K562 (cell line): ENCODE data around the gene COASY. TPM values are rescaled to one million over a fixed set of nuclear protein-coding genes. Genes with fewer than 3 reads are reported as not detected.
A peak's percentile ranks its signal among the peaks of the same experiment; 100 is the strongest.

Experiments
- E2F3 ChIP-seq: fragments of 250-450 bp; sonication (Bioruptor Pico); IDR thresholded peaks from 2 replicates; pipeline ENCODE4 v1.4.0; 2020; ENCODE audit warnings: mild to moderate bottlenecking
- KLF16 ChIP-seq: IDR thresholded peaks from 2 replicates; pipeline ENCODE4 v1.6.1; 2016; ENCODE audit warnings: antibody characterized with exemption
- TFAM ChIP-seq: fragments of 250-450 bp; sonication (Bioruptor Pico); conservative IDR thresholded peaks from 2 replicates; pipeline ENCODE4 v1.5.0; 2021; ENCODE audit warnings: mild to moderate bottlenecking, moderate library complexity
- ZBTB1 ChIP-seq: sonication (generic); formaldehyde crosslinking; IDR thresholded peaks from 2 replicates; pipeline ENCODE4 v1.8.1; 2023; ENCODE audit warnings: missing genetic modification reagents, low read depth, mild to moderate bottlenecking, borderline replicate concordance
- ZNF174 ChIP-seq: fragments of 250-450 bp; sonication (Bioruptor Pico); IDR thresholded peaks from 2 replicates; pipeline ENCODE4 v1.4.0; 2020; ENCODE audit warnings: mild to moderate bottlenecking
- ZNF253 ChIP-seq: fragments of 250-450 bp; sonication (Bioruptor Pico); conservative IDR thresholded peaks from 2 replicates; pipeline ENCODE4 v1.6.1; 2021; ENCODE audit warnings: mild to moderate bottlenecking
- ZNF431 ChIP-seq: sonication (generic); formaldehyde crosslinking; IDR thresholded peaks from 2 replicates; pipeline ENCODE4 v1.8.0; 2022; ENCODE audit warnings: mild to moderate bottlenecking, missing genetic modification reagents
- ZNF57 ChIP-seq: fragments of 450-650 bp; formaldehyde crosslinking; IDR thresholded peaks from 2 replicates; pipeline ENCODE4 v1.4.0; 2020; ENCODE audit warnings: mild to moderate bottlenecking, moderate library complexity
- polyA plus RNA-seq, 8 experiments: library from polyadenylated mRNA; depleted of rRNA in 4 of 8; stranded (reverse) in 5 of 8; unstranded in 3 of 8; fragments of >200 nt; fragmentation: Nextera tagmentation in 2 of 8; fragmentation: Illumina TruSeq in 1 of 8; extraction: Ambion mirVana in 2 of 8; extraction: Trizol in 1 of 8; gene quantifications; 2 replicates each; pipeline versions ENCODE4 v1.2.1 to v1.2.3, GENCODE V29; 2011 to 2014; ENCODE audit warnings: inconsistent platforms in 1 of 8, missing spikeins in 1 of 8
- total RNA-seq, 7 experiments: library from RNA; depleted of rRNA in 6 of 7; stranded (reverse); fragments of >200 nt in 6 of 7; fragmentation: Illumina TruSeq in 2 of 7; extraction: Trizol in 2 of 7; gene quantifications; 2 replicates each; pipeline versions ENCODE4 v1.2.1 to v1.2.3, GENCODE V29; 2011 to 2021; ENCODE audit warnings: low replicate concordance in 1 of 7
- TF ChIP-seq, protein P1 (sequence below): fragments of 450-650 bp; IDR thresholded peaks from 2 replicates; pipeline ENCODE4 v1.6.1; 2016; ENCODE audit warnings: mild to moderate bottlenecking, moderate library complexity
- TF ChIP-seq, protein P2 (sequence below): fragments of 250-450 bp; sonication (Bioruptor Pico); IDR thresholded peaks from 2 replicates; pipeline ENCODE4 v1.8.0; 2022; ENCODE audit warnings: inconsistent platforms, mild to moderate bottlenecking, moderate library complexity, borderline replicate concordance
- TF ChIP-seq, protein P3 (sequence below): fragments of 450-650 bp; formaldehyde crosslinking; conservative IDR thresholded peaks from 2 replicates; pipeline ENCODE4 v1.4.0; 2022; ENCODE audit warnings: mild to moderate bottlenecking, missing genetic modification characterization

COASY gene
- total and polyA plus RNA-seq, 9 of the 15 experiments (the other 6 are each of a cell fraction or from before 2014, with no cell fraction given) = 25.4 to 175 (median 62.3) TPM

DNA sequence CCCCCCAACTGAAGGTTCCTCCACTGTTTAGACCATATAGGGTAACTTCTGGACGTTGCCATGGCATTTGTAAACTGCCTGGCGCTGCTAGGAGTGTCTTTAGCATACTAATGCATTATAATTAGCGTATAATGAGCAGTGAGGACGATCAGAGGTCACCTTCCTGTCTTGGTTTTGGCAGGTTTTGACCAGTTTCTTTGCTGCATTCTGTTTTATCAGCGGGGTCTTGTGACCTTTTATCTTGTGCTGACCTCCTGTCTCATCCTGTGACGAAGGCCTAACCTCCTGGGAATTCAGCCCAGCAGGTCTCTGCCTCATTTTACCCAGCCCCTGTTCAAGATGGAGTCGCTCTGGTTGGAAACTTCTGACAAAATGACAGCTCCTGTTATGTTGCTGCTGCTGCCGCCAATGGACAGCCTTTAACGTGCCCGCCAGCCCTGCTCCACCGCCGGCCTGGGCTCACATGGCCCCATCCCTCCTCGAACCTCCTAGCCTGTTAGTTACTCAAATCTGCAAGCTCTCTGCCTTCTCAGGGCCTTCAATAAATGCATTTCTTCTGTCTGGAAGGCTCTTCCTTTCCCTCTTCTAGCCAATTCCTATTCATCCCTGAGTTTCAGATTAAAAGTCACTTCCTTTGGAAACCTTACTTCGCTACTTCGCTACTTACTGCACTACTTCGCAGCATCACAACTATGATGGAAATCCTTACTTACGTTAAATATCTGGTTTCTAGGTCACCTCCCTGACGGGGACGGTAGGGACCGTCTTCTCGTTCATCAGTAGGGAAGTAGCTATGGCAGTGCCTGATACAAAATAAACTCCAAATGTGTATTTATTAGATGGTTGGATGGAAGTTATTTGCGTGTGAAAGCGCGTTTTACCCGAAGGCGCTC is 26.5 kb upstream of the COASY start (continued):
- TF ChIP-seq, protein P1, sequence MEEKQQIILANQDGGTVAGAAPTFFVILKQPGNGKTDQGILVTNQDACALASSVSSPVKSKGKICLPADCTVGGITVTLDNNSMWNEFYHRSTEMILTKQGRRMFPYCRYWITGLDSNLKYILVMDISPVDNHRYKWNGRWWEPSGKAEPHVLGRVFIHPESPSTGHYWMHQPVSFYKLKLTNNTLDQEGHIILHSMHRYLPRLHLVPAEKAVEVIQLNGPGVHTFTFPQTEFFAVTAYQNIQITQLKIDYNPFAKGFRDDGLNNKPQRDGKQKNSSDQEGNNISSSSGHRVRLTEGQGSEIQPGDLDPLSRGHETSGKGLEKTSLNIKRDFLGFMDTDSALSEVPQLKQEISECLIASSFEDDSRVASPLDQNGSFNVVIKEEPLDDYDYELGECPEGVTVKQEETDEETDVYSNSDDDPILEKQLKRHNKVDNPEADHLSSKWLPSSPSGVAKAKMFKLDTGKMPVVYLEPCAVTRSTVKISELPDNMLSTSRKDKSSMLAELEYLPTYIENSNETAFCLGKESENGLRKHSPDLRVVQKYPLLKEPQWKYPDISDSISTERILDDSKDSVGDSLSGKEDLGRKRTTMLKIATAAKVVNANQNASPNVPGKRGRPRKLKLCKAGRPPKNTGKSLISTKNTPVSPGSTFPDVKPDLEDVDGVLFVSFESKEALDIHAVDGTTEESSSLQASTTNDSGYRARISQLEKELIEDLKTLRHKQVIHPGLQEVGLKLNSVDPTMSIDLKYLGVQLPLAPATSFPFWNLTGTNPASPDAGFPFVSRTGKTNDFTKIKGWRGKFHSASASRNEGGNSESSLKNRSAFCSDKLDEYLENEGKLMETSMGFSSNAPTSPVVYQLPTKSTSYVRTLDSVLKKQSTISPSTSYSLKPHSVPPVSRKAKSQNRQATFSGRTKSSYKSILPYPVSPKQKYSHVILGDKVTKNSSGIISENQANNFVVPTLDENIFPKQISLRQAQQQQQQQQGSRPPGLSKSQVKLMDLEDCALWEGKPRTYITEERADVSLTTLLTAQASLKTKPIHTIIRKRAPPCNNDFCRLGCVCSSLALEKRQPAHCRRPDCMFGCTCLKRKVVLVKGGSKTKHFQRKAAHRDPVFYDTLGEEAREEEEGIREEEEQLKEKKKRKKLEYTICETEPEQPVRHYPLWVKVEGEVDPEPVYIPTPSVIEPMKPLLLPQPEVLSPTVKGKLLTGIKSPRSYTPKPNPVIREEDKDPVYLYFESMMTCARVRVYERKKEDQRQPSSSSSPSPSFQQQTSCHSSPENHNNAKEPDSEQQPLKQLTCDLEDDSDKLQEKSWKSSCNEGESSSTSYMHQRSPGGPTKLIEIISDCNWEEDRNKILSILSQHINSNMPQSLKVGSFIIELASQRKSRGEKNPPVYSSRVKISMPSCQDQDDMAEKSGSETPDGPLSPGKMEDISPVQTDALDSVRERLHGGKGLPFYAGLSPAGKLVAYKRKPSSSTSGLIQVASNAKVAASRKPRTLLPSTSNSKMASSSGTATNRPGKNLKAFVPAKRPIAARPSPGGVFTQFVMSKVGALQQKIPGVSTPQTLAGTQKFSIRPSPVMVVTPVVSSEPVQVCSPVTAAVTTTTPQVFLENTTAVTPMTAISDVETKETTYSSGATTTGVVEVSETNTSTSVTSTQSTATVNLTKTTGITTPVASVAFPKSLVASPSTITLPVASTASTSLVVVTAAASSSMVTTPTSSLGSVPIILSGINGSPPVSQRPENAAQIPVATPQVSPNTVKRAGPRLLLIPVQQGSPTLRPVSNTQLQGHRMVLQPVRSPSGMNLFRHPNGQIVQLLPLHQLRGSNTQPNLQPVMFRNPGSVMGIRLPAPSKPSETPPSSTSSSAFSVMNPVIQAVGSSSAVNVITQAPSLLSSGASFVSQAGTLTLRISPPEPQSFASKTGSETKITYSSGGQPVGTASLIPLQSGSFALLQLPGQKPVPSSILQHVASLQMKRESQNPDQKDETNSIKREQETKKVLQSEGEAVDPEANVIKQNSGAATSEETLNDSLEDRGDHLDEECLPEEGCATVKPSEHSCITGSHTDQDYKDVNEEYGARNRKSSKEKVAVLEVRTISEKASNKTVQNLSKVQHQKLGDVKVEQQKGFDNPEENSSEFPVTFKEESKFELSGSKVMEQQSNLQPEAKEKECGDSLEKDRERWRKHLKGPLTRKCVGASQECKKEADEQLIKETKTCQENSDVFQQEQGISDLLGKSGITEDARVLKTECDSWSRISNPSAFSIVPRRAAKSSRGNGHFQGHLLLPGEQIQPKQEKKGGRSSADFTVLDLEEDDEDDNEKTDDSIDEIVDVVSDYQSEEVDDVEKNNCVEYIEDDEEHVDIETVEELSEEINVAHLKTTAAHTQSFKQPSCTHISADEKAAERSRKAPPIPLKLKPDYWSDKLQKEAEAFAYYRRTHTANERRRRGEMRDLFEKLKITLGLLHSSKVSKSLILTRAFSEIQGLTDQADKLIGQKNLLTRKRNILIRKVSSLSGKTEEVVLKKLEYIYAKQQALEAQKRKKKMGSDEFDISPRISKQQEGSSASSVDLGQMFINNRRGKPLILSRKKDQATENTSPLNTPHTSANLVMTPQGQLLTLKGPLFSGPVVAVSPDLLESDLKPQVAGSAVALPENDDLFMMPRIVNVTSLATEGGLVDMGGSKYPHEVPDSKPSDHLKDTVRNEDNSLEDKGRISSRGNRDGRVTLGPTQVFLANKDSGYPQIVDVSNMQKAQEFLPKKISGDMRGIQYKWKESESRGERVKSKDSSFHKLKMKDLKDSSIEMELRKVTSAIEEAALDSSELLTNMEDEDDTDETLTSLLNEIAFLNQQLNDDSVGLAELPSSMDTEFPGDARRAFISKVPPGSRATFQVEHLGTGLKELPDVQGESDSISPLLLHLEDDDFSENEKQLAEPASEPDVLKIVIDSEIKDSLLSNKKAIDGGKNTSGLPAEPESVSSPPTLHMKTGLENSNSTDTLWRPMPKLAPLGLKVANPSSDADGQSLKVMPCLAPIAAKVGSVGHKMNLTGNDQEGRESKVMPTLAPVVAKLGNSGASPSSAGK = no peak; the same call in 1 of the 2 replicates
- TF ChIP-seq ZNF57 (peak; percentile 74; the same call in 1 of the 2 replicates), ZNF253 (CRISPR knock-in tag) (no peak), ZNF174 (peak; percentile 81; the same call in 1 of the 2 replicates), KLF16 (peak; percentile 19; the same call in 1 of the 2 replicates), ZNF431 (no peak), E2F3 (CRISPR knock-in tag) (peak; percentile 95), TFAM (CRISPR knock-in tag) (no peak), ZBTB1 (CRISPR knock-in tag) (no peak)
- TF ChIP-seq, protein P2, sequence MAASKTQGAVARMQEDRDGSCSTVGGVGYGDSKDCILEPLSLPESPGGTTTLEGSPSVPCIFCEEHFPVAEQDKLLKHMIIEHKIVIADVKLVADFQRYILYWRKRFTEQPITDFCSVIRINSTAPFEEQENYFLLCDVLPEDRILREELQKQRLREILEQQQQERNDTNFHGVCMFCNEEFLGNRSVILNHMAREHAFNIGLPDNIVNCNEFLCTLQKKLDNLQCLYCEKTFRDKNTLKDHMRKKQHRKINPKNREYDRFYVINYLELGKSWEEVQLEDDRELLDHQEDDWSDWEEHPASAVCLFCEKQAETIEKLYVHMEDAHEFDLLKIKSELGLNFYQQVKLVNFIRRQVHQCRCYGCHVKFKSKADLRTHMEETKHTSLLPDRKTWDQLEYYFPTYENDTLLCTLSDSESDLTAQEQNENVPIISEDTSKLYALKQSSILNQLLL (CRISPR knock-in tag) = no peak
- TF ChIP-seq, protein P3, sequence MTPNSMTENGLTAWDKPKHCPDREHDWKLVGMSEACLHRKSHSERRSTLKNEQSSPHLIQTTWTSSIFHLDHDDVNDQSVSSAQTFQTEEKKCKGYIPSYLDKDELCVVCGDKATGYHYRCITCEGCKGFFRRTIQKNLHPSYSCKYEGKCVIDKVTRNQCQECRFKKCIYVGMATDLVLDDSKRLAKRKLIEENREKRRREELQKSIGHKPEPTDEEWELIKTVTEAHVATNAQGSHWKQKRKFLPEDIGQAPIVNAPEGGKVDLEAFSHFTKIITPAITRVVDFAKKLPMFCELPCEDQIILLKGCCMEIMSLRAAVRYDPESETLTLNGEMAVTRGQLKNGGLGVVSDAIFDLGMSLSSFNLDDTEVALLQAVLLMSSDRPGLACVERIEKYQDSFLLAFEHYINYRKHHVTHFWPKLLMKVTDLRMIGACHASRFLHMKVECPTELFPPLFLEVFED = no peak; the same call in 1 of the 2 replicates
